K562 (cell line): ENCODE measurements around the gene LPIN1.

ENCODE experiments used
- BHLHE40 ChIP-seq: IDR thresholded peaks from 2 replicates; pipeline ENCODE4 v1.6.1; 2011; ENCODE audit warnings: low read length, improper control_type of control experiment
- EP300 ChIP-seq: IDR thresholded peaks from 2 replicates; pipeline ENCODE4 v1.6.1; 2012; ENCODE audit warnings: low read length, improper control_type of control experiment
- EZH2 ChIP-seq: IDR thresholded peaks from 2 replicates; pipeline ENCODE4 v1.6.1; 2012; ENCODE audit warnings: low read depth, mild to moderate bottlenecking, inconsistent platforms, low read length, borderline replicate concordance
- HBP1 ChIP-seq: fragments of 450-650 bp; formaldehyde crosslinking; IDR thresholded peaks from 2 replicates; pipeline ENCODE4 v1.4.0; 2022; ENCODE audit warnings: missing genetic modification characterization
- IRF2 ChIP-seq: sonication (generic); formaldehyde crosslinking; IDR thresholded peaks from 2 replicates; pipeline ENCODE4 v1.8.1; 2022; ENCODE audit warnings: mild to moderate bottlenecking, missing genetic modification reagents
- JUNB ChIP-seq: fragments of 450-650 bp; formaldehyde crosslinking; conservative IDR thresholded peaks from 2 replicates; pipeline ENCODE4 v1.4.0; 2020; ENCODE audit warnings: mild to moderate bottlenecking
- NFE2 ChIP-seq: IDR thresholded peaks from 2 replicates; pipeline ENCODE4 v1.6.1; 2014; ENCODE audit warnings: antibody characterized with exemption, low read depth
- POLR2AphosphoS5 ChIP-seq: IDR thresholded peaks from 2 replicates; pipeline ENCODE4 v1.6.1; 2011; ENCODE audit warnings: mild to moderate bottlenecking, low read depth, low read length, moderate library complexity; ENCODE audit not compliant: control insufficient read depth, insufficient read depth
- ZFP30 ChIP-seq: fragments of 250-450 bp; sonication (Bioruptor Pico); IDR thresholded peaks from 2 replicates; pipeline ENCODE4 v1.8.0; 2022; ENCODE audit warnings: moderate library complexity, mild to moderate bottlenecking, inconsistent platforms, borderline replicate concordance
- ZNF175 ChIP-seq: fragments of 200-800 bp; sonication (Bioruptor generic); IDR thresholded peaks from 2 replicates; pipeline ENCODE4 v1.6.1; 2016; ENCODE audit warnings: low read depth, mild to moderate bottlenecking, missing genetic modification characterization, missing compliant biosample characterization
- ZNF274 ChIP-seq: IDR thresholded peaks from 2 replicates; pipeline ENCODE4 v1.6.1; 2011; ENCODE audit warnings: low read depth, mild to moderate bottlenecking, low read length, moderate library complexity, borderline replicate concordance
- ZNF445 ChIP-seq: fragments of 250-450 bp; sonication (Bioruptor Pico); IDR thresholded peaks from 2 replicates; pipeline ENCODE4 v1.4.0; 2020; ENCODE audit warnings: low read depth, mild to moderate bottlenecking, moderate library complexity
- TF ChIP-seq, protein P1 (sequence below), 3 experiments: IDR thresholded peaks in 2 of 3; conservative IDR thresholded peaks in 1 of 3; 2 replicates each; pipeline ENCODE4 v1.5.1; 2011 to 2012; ENCODE audit warnings: low read length in 3 of 3, mild to moderate bottlenecking in 3 of 3, control low read depth in 2 of 3, improper control_type of control experiment in 1 of 3, inconsistent platforms in 1 of 3, low read depth in 1 of 3, mixed read lengths in 1 of 3, moderate library complexity in 1 of 3; ENCODE audit not compliant: insufficient read depth in 2 of 3

GRCh38 chr2:11876436-11876835, 130.0 kb downstream of the LPIN1 start:
- TF ChIP-seq ZNF274 (no peak), NFE2 (no peak), JUNB (CRISPR knock-in tag) (no peak), IRF2 (no peak), BHLHE40 (no peak), POLR2AphosphoS5 (no peak), EZH2 (no peak), ZNF445 (no peak), EP300 (no peak), ZFP30 (CRISPR knock-in tag) (no peak), ZNF175 (CRISPR knock-in tag) (no peak), HBP1 (CRISPR knock-in tag) (no peak)
- TF ChIP-seq, protein P1, sequence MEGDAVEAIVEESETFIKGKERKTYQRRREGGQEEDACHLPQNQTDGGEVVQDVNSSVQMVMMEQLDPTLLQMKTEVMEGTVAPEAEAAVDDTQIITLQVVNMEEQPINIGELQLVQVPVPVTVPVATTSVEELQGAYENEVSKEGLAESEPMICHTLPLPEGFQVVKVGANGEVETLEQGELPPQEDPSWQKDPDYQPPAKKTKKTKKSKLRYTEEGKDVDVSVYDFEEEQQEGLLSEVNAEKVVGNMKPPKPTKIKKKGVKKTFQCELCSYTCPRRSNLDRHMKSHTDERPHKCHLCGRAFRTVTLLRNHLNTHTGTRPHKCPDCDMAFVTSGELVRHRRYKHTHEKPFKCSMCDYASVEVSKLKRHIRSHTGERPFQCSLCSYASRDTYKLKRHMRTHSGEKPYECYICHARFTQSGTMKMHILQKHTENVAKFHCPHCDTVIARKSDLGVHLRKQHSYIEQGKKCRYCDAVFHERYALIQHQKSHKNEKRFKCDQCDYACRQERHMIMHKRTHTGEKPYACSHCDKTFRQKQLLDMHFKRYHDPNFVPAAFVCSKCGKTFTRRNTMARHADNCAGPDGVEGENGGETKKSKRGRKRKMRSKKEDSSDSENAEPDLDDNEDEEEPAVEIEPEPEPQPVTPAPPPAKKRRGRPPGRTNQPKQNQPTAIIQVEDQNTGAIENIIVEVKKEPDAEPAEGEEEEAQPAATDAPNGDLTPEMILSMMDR (IDR thresholded peaks at IDR 0.05 in 2 of 3, conservative IDR thresholded peaks at IDR 0.05 in 1 of 3; ENCODE audit: insufficient read depth in 2 of 3, low read depth in 1 of 3, low read length in 3 of 3) = no peak
